GM10847 (cell line): ENCODE measurements around the gene MDFIC.

Experiments
- POLR2A ChIP-seq: IDR thresholded peaks from 2 replicates; pipeline ENCODE4 v1.6.1; 2011; ENCODE audit not compliant: insufficient read length; ENCODE audit errors: extremely low read depth

MDFIC gene

GRCh38 chr7:114922026-114922651 is at the start of gene MDFIC:
MDFIC (plus strand) TSS chr7:114922094; CDS start chr7:114923034, 940 bp downstream.
- TF ChIP-seq POLR2A, result peak; percentile 43

DNA sequence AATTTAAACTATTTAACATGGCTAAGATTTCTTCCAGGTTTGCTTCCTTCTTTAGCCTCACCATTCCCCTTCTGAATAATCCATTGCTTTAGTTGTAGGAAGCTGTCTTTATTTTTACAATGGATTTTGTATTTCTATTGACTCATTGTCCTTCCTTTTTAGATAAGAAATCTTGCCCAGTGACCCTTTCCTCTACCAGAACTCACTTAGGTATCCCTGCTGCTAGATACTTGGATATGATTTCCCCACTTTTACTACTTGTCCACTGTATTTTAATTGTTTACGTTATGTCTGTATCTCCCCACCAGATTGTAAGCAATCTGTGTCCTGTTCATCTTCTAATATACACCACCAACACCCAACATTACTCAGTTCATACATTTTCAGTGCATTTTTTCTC is 47.7 kb upstream of the MDFIC start:
- TF ChIP-seq POLR2A, result no peak

DNA sequence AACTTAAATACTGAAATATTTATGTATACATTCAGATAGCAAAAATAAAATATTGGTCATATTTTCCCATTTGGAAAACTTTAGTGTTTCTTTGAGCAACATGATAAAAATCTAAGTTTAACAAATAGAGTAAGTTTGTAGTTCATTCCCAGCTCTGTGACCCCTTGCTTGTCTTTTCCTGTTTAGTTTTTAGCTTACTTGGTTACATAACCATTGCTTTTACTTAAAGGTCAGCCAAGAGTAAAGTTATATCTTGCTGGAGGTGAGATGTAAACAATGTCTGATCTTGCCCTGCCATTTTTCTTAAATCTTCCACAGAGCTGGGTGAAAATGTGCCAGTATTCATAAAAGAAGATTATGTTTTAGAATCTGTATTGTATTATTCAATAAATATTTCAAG is 46.7 kb upstream of the MDFIC start:
- TF ChIP-seq POLR2A, result no peak

GRCh38 chr7:114879554-114879953 is 42.3 kb upstream of the MDFIC start:
- TF ChIP-seq POLR2A, result no peak

- no peak for TF ChIP-seq POLR2A
Observed at GRCh38 chr7:114885836-114886235, 36.1 kb upstream of the MDFIC start.

DNA sequence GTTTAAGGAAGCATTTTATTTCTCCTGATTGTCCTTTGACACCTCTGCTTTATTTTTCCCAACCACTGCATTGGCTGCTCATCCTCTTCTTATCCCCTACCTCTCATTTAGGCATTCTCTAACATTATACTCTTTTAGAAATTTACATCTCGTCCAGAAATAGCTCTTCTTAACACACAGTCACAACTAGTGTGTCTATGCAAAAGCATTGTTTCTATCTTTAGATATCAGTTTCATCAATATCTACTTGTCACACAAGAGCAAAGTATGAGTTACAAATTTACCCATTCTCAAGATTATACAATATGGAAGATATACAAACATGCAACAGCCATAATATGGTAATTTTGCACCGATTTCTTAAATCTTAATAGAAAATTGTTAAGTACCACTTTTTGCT is 35.7 kb upstream of the MDFIC start:
- TF ChIP-seq POLR2A, result no peak

GRCh38 chr7:114889646-114890285 is 32.1 kb upstream of the MDFIC start:
- no peak for TF ChIP-seq POLR2A

- TF ChIP-seq POLR2A, result no peak
Observed at GRCh38 chr7:114890561-114890960, 31.3 kb upstream of the MDFIC start.

DNA sequence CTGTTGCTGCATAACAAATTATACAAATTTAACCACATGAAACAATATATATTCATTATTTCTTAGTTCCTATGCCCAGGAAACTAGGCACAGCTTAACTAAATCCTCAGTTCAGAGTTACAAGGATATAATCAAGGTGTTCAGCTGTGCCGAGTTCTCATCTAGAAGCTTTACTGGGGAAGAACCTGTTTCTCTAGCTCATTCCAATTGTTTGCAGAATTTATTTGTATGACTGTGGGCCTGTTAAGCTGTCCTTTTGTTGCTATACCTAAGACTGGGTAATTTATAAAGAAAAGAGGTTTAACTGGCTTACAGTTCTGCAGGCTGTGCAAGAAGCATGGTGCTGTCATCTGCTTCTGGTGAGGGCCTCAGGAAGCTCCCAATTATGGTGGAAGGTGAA is 21.8 kb upstream of the MDFIC start:
- no peak for TF ChIP-seq POLR2A

DNA sequence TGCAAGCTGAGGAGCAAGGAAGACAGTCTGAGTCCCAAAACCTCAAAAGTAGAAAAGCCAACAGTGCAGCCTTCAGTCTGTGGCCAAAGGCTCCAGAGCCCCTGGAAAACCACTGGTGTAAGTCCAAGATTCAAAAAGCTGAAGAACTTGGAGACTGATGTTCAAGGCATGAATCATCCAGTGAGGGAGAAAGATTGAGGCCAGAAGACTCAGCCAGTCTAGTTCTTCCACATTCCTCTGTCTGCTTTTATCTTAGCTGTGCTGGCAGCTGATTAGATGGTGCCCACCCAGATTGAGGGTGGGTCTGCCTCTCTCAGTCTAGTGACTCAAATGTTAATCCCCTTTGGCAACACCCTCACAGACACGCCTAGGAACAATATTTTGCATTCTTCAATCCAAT is 20.1 kb upstream of the MDFIC start:
- no peak for TF ChIP-seq POLR2A

- TF ChIP-seq POLR2A, result no peak
Observed at GRCh38 chr7:114903131-114903530, 18.8 kb upstream of the MDFIC start.

DNA sequence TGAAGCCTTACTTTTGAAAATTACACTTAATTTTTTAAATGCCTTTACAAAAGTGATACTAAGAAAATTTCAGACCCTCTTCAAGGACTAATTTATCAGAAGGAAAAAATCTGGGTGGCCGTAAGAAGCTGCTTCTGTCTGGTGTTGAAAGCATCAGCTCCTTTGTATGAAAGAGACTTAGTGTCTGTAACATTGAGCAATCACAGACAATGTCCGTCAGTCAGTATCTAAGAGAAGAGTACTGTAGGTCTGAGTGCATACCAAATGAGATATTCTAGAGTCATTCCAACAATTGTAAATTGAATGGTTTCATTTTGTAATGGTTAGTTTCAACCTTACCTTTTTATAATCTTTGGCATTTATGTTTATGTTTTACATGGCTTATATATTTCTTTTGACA is 11.1 kb upstream of the MDFIC start:
- no peak for TF ChIP-seq POLR2A

- TF ChIP-seq POLR2A, result no peak
Observed at GRCh38 chr7:114911411-114911810, 10.5 kb upstream of the MDFIC start.

- TF ChIP-seq POLR2A, result no peak
Observed at GRCh38 chr7:114916261-114916892, 5.5 kb upstream of the MDFIC start.

GRCh38 chr7:114917211-114917839 is 4.6 kb upstream of the MDFIC start:
- TF ChIP-seq POLR2A, result no peak

DNA sequence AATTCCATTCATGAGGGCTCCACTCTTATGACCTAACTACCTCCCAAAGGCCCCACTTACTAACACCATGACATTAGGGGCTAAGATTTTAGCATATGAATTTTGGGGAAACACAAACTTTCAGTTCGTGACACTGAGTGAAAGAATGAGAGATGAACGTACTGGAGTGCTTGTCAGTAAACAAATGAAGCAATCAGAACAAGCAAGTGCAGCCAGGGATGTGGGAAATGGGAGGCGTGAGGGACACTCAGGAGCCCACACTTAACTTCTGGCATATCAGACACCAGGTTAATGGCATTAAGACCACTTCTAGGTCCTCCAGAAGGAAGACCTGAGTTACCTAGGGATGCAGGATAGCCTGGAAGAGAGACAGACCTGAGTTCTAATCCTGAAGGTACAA is 2.3 kb upstream of the MDFIC start:
- TF ChIP-seq POLR2A, result no peak
